PC-9 (cell line): ENCODE results near the gene SKAP2. TPM values are rescaled to one million over a fixed set of nuclear protein-coding genes. Genes with fewer than 3 reads are reported as not detected.

Experiments
- BruUV-seq: library from RNA; stranded (reverse); fragments of 400-500 nt; replicated peaks from 2 replicates; lab custom pipeline; 2021; lab: Mats Ljungman, UMichigan
- CTCF ChIA-PET: fragments of 300-600 bp; sonication (Branson Sonifier 250); formaldehyde crosslinking; loops from one replicate; lab custom pipeline; 2022; ENCODE audit warnings: antibody characterized with exemption; lab: Charles Lee
- POLR2A ChIA-PET: fragments of 300-600 bp; sonication (Branson Sonifier 250); formaldehyde crosslinking; loops from one replicate; lab custom pipeline; 2022; ENCODE audit warnings: antibody characterized with exemption; ENCODE audit not compliant: unreplicated experiment; lab: Charles Lee
- DNase-seq, 2 experiments: peaks; one replicate each; pipeline versions ENCODE4 v3.0.0 to v3.0.0-alpha.2; 2015 to 2022; ENCODE audit warnings: mixed read lengths in 1 of 2
- H2AFZ ChIP-seq: fragments of 200-600 bp; sonication (generic); 2 replicates; pipeline ENCODE4 v1.8.1; 2017; ENCODE audit warnings: antibody characterized with exemption
- H3F3A ChIP-seq: fragments of 200-600 bp; sonication (generic); 2 replicates; pipeline ENCODE4 v1.8.1; 2017; ENCODE audit warnings: antibody characterized with exemption, mild to moderate bottlenecking, low read depth; ENCODE audit not compliant: insufficient read depth
- H3K27ac ChIP-seq: fragments of 200-600 bp; sonication (generic); 2 replicates; pipeline ENCODE4 v1.6.1; 2016; ENCODE audit warnings: mixed run types
- H3K27me3 ChIP-seq: fragments of 200-600 bp; sonication (generic); 2 replicates; pipeline ENCODE4 v1.6.1; 2016; ENCODE audit warnings: low read depth, mixed run types; ENCODE audit not compliant: insufficient read depth
- H3K36me3 ChIP-seq: fragments of 200-600 bp; sonication (generic); 2 replicates; pipeline ENCODE4 v1.6.1; 2016; ENCODE audit warnings: low read depth, mixed run types
- H3K4me1 ChIP-seq: fragments of 200-600 bp; sonication (generic); replicated peaks from 2 replicates; pipeline ENCODE4 v1.6.1; 2016; ENCODE audit warnings: mixed run types; ENCODE audit not compliant: insufficient read depth
- H3K4me2 ChIP-seq: fragments of 200-600 bp; sonication (generic); 2 replicates; pipeline ENCODE4 v1.6.1; 2017; ENCODE audit warnings: mixed run types
- H3K4me3 ChIP-seq: fragments of 200-600 bp; sonication (generic); 2 replicates; pipeline ENCODE4 v1.6.1; 2016; ENCODE audit warnings: mixed run types
- H3K79me2 ChIP-seq: fragments of 200-600 bp; sonication (generic); 2 replicates; pipeline ENCODE4 v1.6.1; 2017; ENCODE audit warnings: low read depth, mixed run types
- H3K9me2 ChIP-seq: fragments of 200-600 bp; sonication (generic); 2 replicates; pipeline ENCODE4 v1.8.1; 2017; ENCODE audit warnings: mild to moderate bottlenecking; ENCODE audit not compliant: insufficient read depth
- H3K9me3 ChIP-seq: fragments of 200-600 bp; sonication (generic); 2 replicates; pipeline ENCODE4 v1.8.1; 2016; ENCODE audit warnings: low read depth; ENCODE audit not compliant: insufficient read depth
- H4K20me1 ChIP-seq: fragments of 200-600 bp; sonication (generic); 2 replicates; pipeline ENCODE4 v1.8.1; 2017; ENCODE audit not compliant: insufficient read depth
- EZH2 ChIP-seq: fragments of 200-600 bp; sonication (generic); IDR thresholded peaks from 2 replicates; pipeline ENCODE4 v1.8.0; 2017; ENCODE audit warnings: antibody characterized with exemption, low read depth
- intact Hi-C: fragments of 100-400 bp; cut with micrococcal nuclease; formaldehyde crosslinking; loops from one replicate; pipeline ENCODE4 v1.10.0; 2022; ENCODE audit not compliant: unreplicated experiment
- total RNA-seq: library from RNA; stranded (reverse); gene quantifications from 2 replicates; pipeline ENCODE4 v1.2.3, GENCODE V29; 2021
- TF ChIP-seq, protein P1 (sequence below): fragments of 200-600 bp; sonication (generic); conservative IDR thresholded peaks from 2 replicates; pipeline ENCODE4 v1.6.1; 2017; ENCODE audit warnings: mixed run types, antibody characterized with exemption, mild to moderate bottlenecking, moderate library complexity

SKAP2 gene
- total RNA-seq, 1 experiment from 2014 or later: 74.9 TPM

DNA sequence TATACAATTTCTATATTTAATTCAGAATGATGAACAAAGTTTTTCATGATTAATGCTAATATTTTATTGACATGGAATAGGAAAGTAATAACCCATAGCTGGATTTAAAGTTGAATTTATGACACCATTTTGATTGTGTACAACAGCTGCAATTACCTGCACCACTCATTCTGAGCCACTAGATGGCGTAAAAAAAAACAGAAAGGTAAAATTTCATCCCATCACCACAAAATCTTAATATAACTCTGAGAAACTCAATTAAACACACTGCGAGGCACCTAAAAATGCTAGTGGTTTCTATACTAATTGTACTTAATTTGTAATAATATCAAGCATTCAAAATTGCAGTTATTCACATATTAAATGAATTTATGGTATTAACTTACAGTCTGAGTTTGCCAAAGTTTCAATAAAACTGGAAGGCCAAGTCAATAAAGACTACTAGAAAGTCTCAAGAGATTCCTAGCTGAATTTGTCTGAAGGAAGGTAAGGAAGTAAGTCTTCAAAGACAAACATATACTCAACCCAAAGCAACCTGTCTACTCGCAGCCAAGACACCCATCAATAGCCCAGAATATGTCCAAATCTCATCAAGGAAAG is 182.5 kb downstream of the SKAP2 start:
- Histone ChIP-seq H3K4me1 (no peaks in the 10 kb centered on the region), H3K9me3 (no peaks in the 10 kb centered on the region), H3K79me2 (no peaks in the 10 kb centered on the region), H3K4me3 (no peak overlapping the region), H3K27me3 (no peaks in the 10 kb centered on the region), H3K27ac (no peak overlapping the region), H3K36me3 (0 out of 2 replicates have a peak, but pooled peaks cover 4% of the 10 kb centered on the region), H2AFZ (no peak overlapping the region), H3K4me2 (no peak overlapping the region), H3K9me2 (no peaks in the 10 kb centered on the region), H4K20me1 (no peaks in the 10 kb centered on the region), H3F3A (peaks cover 10% of the 10 kb centered on the region; the same call in 1 of the 2 replicates)
- no peak for DNase-seq
- ChIA-PET CTCF (interaction anchor here (0.6 to 2.1 kb wide), 7 partner anchors 9 to 1412 kb away, joined by 3 to 11 read pairs (median 3); no protein-coding TSS in a partner anchor), POLR2A (interaction anchor here (0.7 kb wide), 1 partner anchor 1238 kb away, joined by 3 read pairs; no protein-coding TSS in a partner anchor)
- TF ChIP-seq EZH2: no peak
- TF ChIP-seq, protein P1, sequence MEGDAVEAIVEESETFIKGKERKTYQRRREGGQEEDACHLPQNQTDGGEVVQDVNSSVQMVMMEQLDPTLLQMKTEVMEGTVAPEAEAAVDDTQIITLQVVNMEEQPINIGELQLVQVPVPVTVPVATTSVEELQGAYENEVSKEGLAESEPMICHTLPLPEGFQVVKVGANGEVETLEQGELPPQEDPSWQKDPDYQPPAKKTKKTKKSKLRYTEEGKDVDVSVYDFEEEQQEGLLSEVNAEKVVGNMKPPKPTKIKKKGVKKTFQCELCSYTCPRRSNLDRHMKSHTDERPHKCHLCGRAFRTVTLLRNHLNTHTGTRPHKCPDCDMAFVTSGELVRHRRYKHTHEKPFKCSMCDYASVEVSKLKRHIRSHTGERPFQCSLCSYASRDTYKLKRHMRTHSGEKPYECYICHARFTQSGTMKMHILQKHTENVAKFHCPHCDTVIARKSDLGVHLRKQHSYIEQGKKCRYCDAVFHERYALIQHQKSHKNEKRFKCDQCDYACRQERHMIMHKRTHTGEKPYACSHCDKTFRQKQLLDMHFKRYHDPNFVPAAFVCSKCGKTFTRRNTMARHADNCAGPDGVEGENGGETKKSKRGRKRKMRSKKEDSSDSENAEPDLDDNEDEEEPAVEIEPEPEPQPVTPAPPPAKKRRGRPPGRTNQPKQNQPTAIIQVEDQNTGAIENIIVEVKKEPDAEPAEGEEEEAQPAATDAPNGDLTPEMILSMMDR: peak; percentile 91
- intact Hi-C loops: loop anchor here (1.0 kb wide), 2 partner anchors 479 to 1414 kb away; no protein-coding TSS in a partner anchor
- no TSS peak for BruUV-seq

DNA sequence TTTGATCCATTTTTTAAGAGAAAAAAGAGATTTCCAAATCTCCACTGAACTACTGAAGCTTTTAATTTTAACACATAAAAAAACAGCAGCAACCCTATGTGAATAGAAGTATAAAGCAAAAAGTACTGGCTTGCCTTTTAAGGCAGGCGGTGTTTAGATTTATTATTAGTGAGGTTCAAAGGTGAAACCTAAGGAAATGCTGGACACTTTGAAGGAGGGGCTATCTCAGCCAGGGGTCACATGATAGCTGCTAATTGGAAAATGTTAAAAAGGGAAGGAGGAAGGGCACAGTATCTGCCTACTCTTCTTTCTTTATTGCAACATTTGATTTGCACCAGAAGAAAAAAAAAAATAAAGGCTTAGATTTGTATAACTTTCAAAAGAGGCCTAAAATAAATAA is 183.8 kb downstream of the SKAP2 start:
- DNase-seq: no peak
- 0 out of 2 replicates have a peak, but pooled peaks cover 6% of the 10 kb centered on the region for H3F3A ChIP-seq
- CTCF ChIA-PET: interaction anchor here (0.6 to 2.1 kb wide), 5 partner anchors 12 to 859 kb away, joined by 3 to 12 read pairs (median 7); no protein-coding TSS in a partner anchor
- no peak overlapping the region for H3K4me2 ChIP-seq
- POLR2A ChIA-PET: interaction anchor here (0.7 to 0.9 kb wide), 2 partner anchors 49 to 472 kb away, joined by 9 read pairs; partner anchors contain the start of gene HOXA3
- no peak overlapping the region for H3K4me3 ChIP-seq
- 0 out of 2 replicates have a peak, but pooled peaks cover 2% of the 10 kb centered on the region for H3K36me3 ChIP-seq
- no peak overlapping the region for H2AFZ ChIP-seq
- no peaks in the 10 kb centered on the region for H3K27me3 ChIP-seq
- H3K79me2 ChIP-seq: no peaks in the 10 kb centered on the region
- no peaks in the 10 kb centered on the region for H3K9me2 ChIP-seq
- BruUV-seq: no TSS peak
- H3K4me1 ChIP-seq: no peaks in the 10 kb centered on the region; the same call in 1 of the 2 replicates
- H4K20me1 ChIP-seq: no peaks in the 10 kb centered on the region
- no peak overlapping the region for H3K27ac ChIP-seq
- intact Hi-C loops: no loop called here
- no peaks in the 10 kb centered on the region for H3K9me3 ChIP-seq
- no peak for TF ChIP-seq EZH2
- TF ChIP-seq, protein P1: no peak

DNA sequence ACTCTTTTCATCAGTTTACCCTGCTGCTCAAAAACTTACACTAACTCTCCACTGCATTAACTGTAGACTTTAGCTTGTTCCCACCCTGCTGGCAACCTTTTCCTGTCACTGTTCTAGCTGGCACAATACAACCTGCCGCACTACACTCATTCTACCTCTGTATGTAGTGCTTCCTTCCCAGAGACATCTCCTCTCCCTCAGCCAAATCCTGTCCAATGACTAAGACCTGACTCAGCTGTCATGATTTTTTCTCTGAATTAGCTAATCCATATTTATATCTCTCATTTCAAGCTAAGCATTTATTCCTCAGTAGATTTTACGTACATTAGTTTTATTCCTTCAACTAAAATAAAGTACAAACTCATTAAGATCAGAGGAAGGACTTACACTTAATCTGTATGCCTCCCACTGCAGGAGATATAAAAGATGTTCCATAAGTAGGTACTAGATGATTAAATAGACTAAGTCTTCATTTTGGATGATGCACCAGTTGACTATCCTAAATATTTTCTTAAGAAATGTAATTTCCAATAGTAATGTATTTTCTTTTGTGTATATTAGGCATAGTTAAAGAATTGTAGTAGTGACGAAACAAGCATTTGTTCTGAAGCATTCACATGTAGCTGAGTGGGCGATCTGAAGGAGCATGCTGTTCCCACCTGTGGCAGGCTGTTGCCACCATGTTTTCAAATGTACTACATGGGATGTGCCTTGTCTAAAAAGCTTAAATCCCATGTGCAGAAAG is 189.1 kb downstream of the SKAP2 start:
- intact Hi-C loops: no loop called here
- CTCF ChIA-PET: interaction anchor here (0.6 to 1.2 kb wide), 2 partner anchors 306 to 475 kb away, joined by 3 to 4 read pairs; no protein-coding TSS in a partner anchor
- Histone ChIP-seq H3K4me2 (no peak overlapping the region), H3K4me1 (peaks cover 14% of the 10 kb centered on the region), H4K20me1 (no peaks in the 10 kb centered on the region), H3K36me3 (no peaks in the 10 kb centered on the region), H3K27me3 (no peaks in the 10 kb centered on the region), H3K4me3 (no peak overlapping the region), H3K79me2 (no peaks in the 10 kb centered on the region), H3K27ac (no peak overlapping the region), H3K9me3 (no peaks in the 10 kb centered on the region), H3K9me2 (no peaks in the 10 kb centered on the region), H3F3A (no peaks in the 10 kb centered on the region; the same call in 1 of the 2 replicates), H2AFZ (no peak overlapping the region)
- POLR2A ChIA-PET: no interaction called here
- no peak for DNase-seq
- TF ChIP-seq, protein P1: no peak
- TF ChIP-seq EZH2: no peak
- BruUV-seq: no TSS peak
